Measurements from ENCODE around the gene C1S. TPM values are rescaled to one million over a fixed set of nuclear protein-coding genes. Genes with fewer than 3 reads are reported as not detected.

The C1S gene
- total RNA-seq, 1 donor from 2014 or later = 0.71 TPM

GRCh38 chr12:7100239-7100638, 39.7 kb downstream of the C1S start:
- Mint-ChIP-seq H3K27ac (no peak overlapping the region), H3K9me3 (no peaks in the 10 kb centered on the region), H3K27me3 (no peaks in the 10 kb centered on the region), H3K4me1 (no peaks in the 10 kb centered on the region), H3K36me3 (ENCODE audit: low read depth) (peaks cover 23% of the 10 kb centered on the region), H3K4me3 (no peak overlapping the region)
- TF ChIP-seq CTCF (IDR thresholded peaks at IDR 0.05) = no peak
- ATAC-seq (ENCODE audit: low read depth) (no peak), DNase-seq (no peak)
- CTCF ChIA-PET = no interaction called here
- intact Hi-C loops (cut with micrococcal nuclease) = no loop called here
- POLR2A ChIA-PET = no interaction called here

GRCh38 chr12:7101047-7101693, 40.7 kb downstream of the C1S start:
- DNase-seq (no peak), ATAC-seq (ENCODE audit: low read depth) (no peak)
- ChIA-PET CTCF (no interaction called here), POLR2A (no interaction called here)
- TF ChIP-seq CTCF (IDR thresholded peaks at IDR 0.05) = no peak
- Mint-ChIP-seq H3K4me3 (no peak overlapping the region), H3K27ac (no peak overlapping the region), H3K4me1 (no peaks in the 10 kb centered on the region), H3K36me3 (ENCODE audit: low read depth) (peaks cover 31% of the 10 kb centered on the region), H3K9me3 (peaks cover 7% of the 10 kb centered on the region), H3K27me3 (no peaks in the 10 kb centered on the region)
- intact Hi-C loops (cut with micrococcal nuclease) = no loop called here

- intact Hi-C loops (cut with micrococcal nuclease) = no loop called here
Measured at GRCh38 chr12:7101694-7102131, 41.2 kb downstream of the C1S start.

GRCh38 chr12:7102582-7102981, 42.1 kb downstream of the C1S start:
- H3K27ac Mint-ChIP-seq = no peak overlapping the region
- TF ChIP-seq CTCF (IDR thresholded peaks at IDR 0.05) = no peak
- POLR2A ChIA-PET = interaction anchor here (0.6 kb wide), 1 partner anchor 226 kb away, joined by 3 read pairs; no protein-coding TSS in a partner anchor
- peaks cover 5% of the 10 kb centered on the region for H3K4me1 Mint-ChIP-seq
- no peak for ATAC-seq (ENCODE audit: low read depth)
- no peak overlapping the region for H3K4me3 Mint-ChIP-seq
- H3K27me3 Mint-ChIP-seq = no peaks in the 10 kb centered on the region
- CTCF ChIA-PET = interaction anchor here (1.2 to 2.0 kb wide), 2 partner anchors 9 to 10 kb away, joined by 4 to 7 read pairs; no protein-coding TSS in a partner anchor
- intact Hi-C loops (cut with micrococcal nuclease) = no loop called here
- peaks cover 38% of the 10 kb centered on the region for H3K36me3 Mint-ChIP-seq (ENCODE audit: low read depth)
- H3K9me3 Mint-ChIP-seq = peaks cover 11% of the 10 kb centered on the region
- no peak for DNase-seq

More at GRCh38 chr12:7101694-7102131, 41.2 kb downstream of the C1S start:
- no peak for TF ChIP-seq CTCF (IDR thresholded peaks at IDR 0.05)
- no peak for ATAC-seq (ENCODE audit: low read depth)
- Mint-ChIP-seq H3K36me3 (ENCODE audit: low read depth) (peaks cover 36% of the 10 kb centered on the region), H3K4me3 (no peak overlapping the region), H3K27ac (no peak overlapping the region), H3K4me1 (peaks cover under 1% of the 10 kb centered on the region), H3K9me3 (peaks cover 11% of the 10 kb centered on the region), H3K27me3 (no peaks in the 10 kb centered on the region)
- ChIA-PET CTCF (interaction anchor here (2.0 kb wide), 1 partner anchor 11 kb away, joined by 7 read pairs; no protein-coding TSS in a partner anchor), POLR2A (interaction anchor here (0.6 kb wide), 1 partner anchor 225 kb away, joined by 3 read pairs; no protein-coding TSS in a partner anchor)
- no peak for DNase-seq

- ATAC-seq (ENCODE audit: low read depth) (no peak), DNase-seq (no peak)
- Mint-ChIP-seq H3K27me3 (no peaks in the 10 kb centered on the region), H3K9me3 (peaks cover 11% of the 10 kb centered on the region), H3K36me3 (ENCODE audit: low read depth) (peaks cover 38% of the 10 kb centered on the region), H3K4me1 (peaks cover 17% of the 10 kb centered on the region), H3K27ac (no peak overlapping the region), H3K4me3 (no peak overlapping the region)
- intact Hi-C loops (cut with micrococcal nuclease) = no loop called here
- ChIA-PET CTCF (no interaction called here), POLR2A (no interaction called here)
- TF ChIP-seq CTCF (IDR thresholded peaks at IDR 0.05) = no peak
Measured at GRCh38 chr12:7103837-7104584, 43.5 kb downstream of the C1S start.
